Testis (tissue), 2 donors: Measurements from ENCODE around the gene ITGA1.

Experiments used
- CTCF ChIP-seq, 3 experiments: fragments of 450-650 bp in 2 of 3; fragments of 200-600 bp in 1 of 3; sonication (generic) in 1 of 3; IDR thresholded peaks; one replicate each; pipeline ENCODE4 v1.5.1; 2016 to 2019; ENCODE audit warnings: antibody characterized with exemption in 3 of 3, mild to moderate bottlenecking in 2 of 3, moderate library complexity in 1 of 3
- POLR2A ChIP-seq: fragments of 450-650 bp; IDR thresholded peaks from one replicate; pipeline ENCODE4 v1.6.1; 2017; ENCODE audit warnings: antibody characterized with exemption, mild to moderate bottlenecking, moderate library complexity

DNA sequence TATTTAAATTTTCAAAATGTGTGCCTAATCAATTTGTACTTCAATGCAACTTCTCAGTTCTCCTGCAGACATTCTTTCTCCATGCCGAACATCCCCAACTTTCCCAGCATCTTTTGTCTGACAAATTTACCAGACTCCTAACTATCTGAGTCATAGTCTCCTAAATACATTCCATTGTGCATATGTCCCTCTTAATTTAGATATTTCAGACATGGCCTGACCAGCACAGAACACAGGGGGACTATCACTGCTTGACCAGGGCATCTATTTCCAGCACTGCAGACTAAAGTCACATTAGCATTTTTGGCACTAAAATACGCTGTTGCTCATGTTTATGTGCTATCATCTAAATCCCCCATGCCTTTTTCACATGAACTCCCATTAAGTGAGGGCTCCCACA, 71.9 kb downstream of the ITGA1 start:
- no peak for TF ChIP-seq POLR2A
- TF ChIP-seq CTCF (IDR thresholded peaks at IDR 0.05) = no peak
